HEK293 (cell line): ENCODE measurements around the gene NKD2.

Experiments used
- CTCF ChIA-PET: fragments of 350-600 bp; formaldehyde crosslinking; extraction: SDS; loops from one replicate; lab custom pipeline; 2021; ENCODE audit warnings: antibody characterized with exemption; lab: Yijun Ruan, JAX
- POLR2A ChIA-PET: fragments of 300-600 bp; formaldehyde crosslinking; extraction: SDS; loops from one replicate; lab custom pipeline; 2020; ENCODE audit warnings: antibody characterized with exemption, inconsistent platforms; lab: Yijun Ruan, JAX
- H3K27ac ChIP-seq: fragments of 200-500 bp; sonication (Bioruptor generic); 2 replicates; pipeline ENCODE4 v1.5.1; 2014; ENCODE audit warnings: low read depth, low read length, control low read depth, inconsistent platforms; ENCODE audit errors: extremely low read depth
- H3K36me3 ChIP-seq, 2 experiments: fragments of 200-500 bp in 1 of 2; sonication (Bioruptor generic) in 1 of 2; 1 replicate in 1 of 2; 2 replicates in 1 of 2; pipeline ENCODE4 v1.5.1; 2014 to 2017; ENCODE audit warnings: inconsistent platforms in 2 of 2, low read length in 2 of 2; ENCODE audit not compliant: control insufficient read depth in 2 of 2, insufficient read depth in 1 of 2
- H3K4me1 ChIP-seq: fragments of 200-500 bp; sonication (Bioruptor generic); 2 replicates; pipeline ENCODE4 v1.5.1; 2014; ENCODE audit warnings: mild to moderate bottlenecking, low read length, inconsistent platforms; ENCODE audit not compliant: control insufficient read depth, insufficient read depth
- H3K4me3 ChIP-seq: 2 replicates; pipeline ENCODE4 v1.5.1; 2011; ENCODE audit warnings: low read depth, mild to moderate bottlenecking, control low read depth, low read length, moderate library complexity
- H3K9me3 ChIP-seq: fragments of 200-500 bp; sonication (Bioruptor generic); 2 replicates; pipeline ENCODE4 v1.5.1; 2014; ENCODE audit warnings: low read depth, low read length, inconsistent platforms; ENCODE audit not compliant: control insufficient read depth, insufficient read depth
- BCL11B ChIP-seq: fragments of 450-650 bp; formaldehyde crosslinking; IDR thresholded peaks from 2 replicates; pipeline ENCODE4 v1.5.1; 2016; ENCODE audit warnings: low read depth, missing biosample characterization, missing genetic modification characterization
- BCL6B ChIP-seq: fragments of 450-650 bp; formaldehyde crosslinking; IDR thresholded peaks from 2 replicates; pipeline ENCODE4 v1.5.1; 2017; ENCODE audit warnings: missing biosample characterization, missing genetic modification characterization
- CTCF ChIP-seq: fragments of 450-650 bp; formaldehyde crosslinking; IDR thresholded peaks from 2 replicates; pipeline ENCODE4 v1.5.1; 2016; ENCODE audit warnings: missing biosample characterization, missing genetic modification characterization
- FEZF1 ChIP-seq: fragments of 450-650 bp; formaldehyde crosslinking; IDR thresholded peaks from 2 replicates; pipeline ENCODE4 v1.5.1; 2016; ENCODE audit warnings: missing biosample characterization, missing genetic modification characterization
- INSM2 ChIP-seq: fragments of 450-650 bp; formaldehyde crosslinking; IDR thresholded peaks from 2 replicates; pipeline ENCODE4 v1.5.1; 2016; ENCODE audit warnings: missing biosample characterization, missing genetic modification characterization
- PRDM4 ChIP-seq: fragments of 450-650 bp; formaldehyde crosslinking; IDR thresholded peaks from 2 replicates; pipeline ENCODE4 v1.5.1; 2017; ENCODE audit warnings: missing biosample characterization, missing genetic modification characterization
- ZBTB6 ChIP-seq: fragments of 450-650 bp; formaldehyde crosslinking; IDR thresholded peaks from 2 replicates; pipeline ENCODE4 v1.5.1; 2017; ENCODE audit warnings: missing biosample characterization, missing genetic modification characterization
- ZNF169 ChIP-seq: fragments of 450-650 bp; formaldehyde crosslinking; IDR thresholded peaks from 2 replicates; pipeline ENCODE4 v1.5.1; 2016; ENCODE audit warnings: missing biosample characterization, missing genetic modification characterization
- ZNF2 ChIP-seq: fragments of 450-650 bp; formaldehyde crosslinking; IDR thresholded peaks from 2 replicates; pipeline ENCODE4 v1.5.1; 2016; ENCODE audit warnings: missing biosample characterization, missing genetic modification characterization
- ZNF239 ChIP-seq: fragments of 450-650 bp; formaldehyde crosslinking; IDR thresholded peaks from 2 replicates; pipeline ENCODE4 v1.5.1; 2016; ENCODE audit warnings: missing biosample characterization, missing genetic modification characterization
- ZNF341 ChIP-seq: fragments of 450-650 bp; formaldehyde crosslinking; IDR thresholded peaks from 2 replicates; pipeline ENCODE4; 2016; ENCODE audit warnings: low read depth, missing biosample characterization, missing genetic modification characterization
- ZNF350 ChIP-seq: fragments of 450-650 bp; formaldehyde crosslinking; IDR thresholded peaks from 2 replicates; pipeline ENCODE4 v1.5.0; 2017; ENCODE audit warnings: missing biosample characterization, mild to moderate bottlenecking, missing genetic modification characterization
- ZNF362 ChIP-seq: fragments of 450-650 bp; formaldehyde crosslinking; IDR thresholded peaks from 2 replicates; pipeline ENCODE4 v1.5.1; 2016; ENCODE audit warnings: missing biosample characterization, missing genetic modification characterization
- ZNF391 ChIP-seq: fragments of 450-650 bp; formaldehyde crosslinking; IDR thresholded peaks from 2 replicates; pipeline ENCODE4 v1.5.1; 2016; ENCODE audit warnings: low read depth, missing biosample characterization, missing genetic modification characterization, borderline replicate concordance
- ZNF514 ChIP-seq: fragments of 450-650 bp; formaldehyde crosslinking; IDR thresholded peaks from 2 replicates; pipeline ENCODE4 v1.5.1; 2016; ENCODE audit warnings: missing biosample characterization, missing genetic modification characterization
- ZNF658 ChIP-seq: fragments of 450-650 bp; formaldehyde crosslinking; IDR thresholded peaks from 2 replicates; pipeline ENCODE4; 2016; ENCODE audit warnings: missing biosample characterization, missing genetic modification characterization
- ZNF692 ChIP-seq: fragments of 450-650 bp; formaldehyde crosslinking; IDR thresholded peaks from 2 replicates; pipeline ENCODE4 v1.5.1; 2016; ENCODE audit warnings: missing biosample characterization, missing genetic modification characterization
- ZNF777 ChIP-seq: fragments of 450-650 bp; formaldehyde crosslinking; IDR thresholded peaks from 2 replicates; pipeline ENCODE4 v1.5.1; 2017; ENCODE audit warnings: missing biosample characterization, missing genetic modification characterization, borderline replicate concordance
- ZSCAN16 ChIP-seq: fragments of 450-650 bp; formaldehyde crosslinking; IDR thresholded peaks from 2 replicates; pipeline ENCODE4 v1.5.1; 2016; ENCODE audit warnings: missing biosample characterization, missing genetic modification characterization
- ZSCAN4 ChIP-seq: fragments of 450-650 bp; formaldehyde crosslinking; IDR thresholded peaks from 2 replicates; pipeline ENCODE4 v1.5.1; 2017; ENCODE audit warnings: missing biosample characterization, missing genetic modification characterization

Gene NKD2

GRCh38 chr5:1076406-1076805 lies 67.8 kb downstream of the NKD2 start:
- H3K4me3 ChIP-seq = no peak overlapping the region
- H3K9me3 ChIP-seq = no peaks in the 10 kb centered on the region
- ChIA-PET CTCF (interaction anchor here (1.0 kb wide), 1 partner anchor 153 kb away, joined by 3 read pairs; no protein-coding TSS in a partner anchor), POLR2A (no interaction called here)
- TF ChIP-seq ZNF391 (no peak), ZNF341 (tag by site-specific recombination) (no peak), INSM2 (no peak), ZNF169 (tag by site-specific recombination) (no peak), ZSCAN4 (tag by site-specific recombination) (no peak), ZNF362 (tag by site-specific recombination) (no peak), ZNF2 (tag by site-specific recombination) (no peak), BCL6B (no peak), ZNF514 (tag by site-specific recombination) (no peak), ZSCAN16 (no peak), CTCF (tag by site-specific recombination) (no peak), ZNF692 (tag by site-specific recombination) (no peak), ZNF777 (no peak)
- H3K4me1 ChIP-seq = no peaks in the 10 kb centered on the region
- peaks cover 0 to 54% of the 10 kb centered on the region in 2 experiments; a peak in 2 of 3 replicates for H3K36me3 ChIP-seq
- H3K27ac ChIP-seq = no peak overlapping the region

GRCh38 chr5:1077026-1077425 lies 68.4 kb downstream of the NKD2 start:
- H3K4me3 ChIP-seq = no peak overlapping the region
- H3K9me3 ChIP-seq = no peaks in the 10 kb centered on the region
- CTCF ChIA-PET = interaction anchor here (1.0 kb wide), 1 partner anchor 153 kb away, joined by 3 read pairs; no protein-coding TSS in a partner anchor
- POLR2A ChIA-PET = no interaction called here
- H3K27ac ChIP-seq = no peak overlapping the region
- H3K36me3 ChIP-seq = peaks cover 0 to 54% of the 10 kb centered on the region in 2 experiments; a peak in 2 of 3 replicates
- no peaks in the 10 kb centered on the region for H3K4me1 ChIP-seq
- no peak for TF ChIP-seq ZBTB6 (tag by site-specific recombination)
- TF ChIP-seq FEZF1 = no peak
- TF ChIP-seq PRDM4 = no peak
- TF ChIP-seq ZNF658 (tag by site-specific recombination) = no peak
- TF ChIP-seq BCL11B = no peak
- TF ChIP-seq ZNF2 (tag by site-specific recombination) = no peak
- no peak for TF ChIP-seq ZNF350
- TF ChIP-seq ZNF239 (tag by site-specific recombination) = no peak
